Thyroid gland (tissue), 4 donors: ENCODE data around the gene TRAK1. TPM values are rescaled to one million over a fixed set of nuclear protein-coding genes. Genes with fewer than 3 reads are reported as not detected.

Experiments
- DNase-seq, 2 donors: peaks; one replicate each; pipeline ENCODE4 v3.0.0-alpha.2; 2019
- H3K27ac ChIP-seq, 3 donors: fragments of 200-600 bp; sonication (generic); 1 replicate in 2 of 3; 2 replicates in 1 of 3; pipeline ENCODE4 v1.5.1; 2016 to 2019; ENCODE audit warnings: mild to moderate bottlenecking in 1 of 3, moderate library complexity in 1 of 3
- H3K27me3 ChIP-seq: fragments of 200-600 bp; sonication (generic); one replicate; pipeline ENCODE4 v1.5.1; 2019
- H3K36me3 ChIP-seq, 2 donors: fragments of 200-600 bp; sonication (generic); one replicate each; pipeline ENCODE4 v1.5.1; 2016 to 2019
- H3K4me1 ChIP-seq, 2 donors: fragments of 200-600 bp; sonication (generic); one replicate each; pipeline ENCODE4 v1.5.1; 2017 to 2019
- H3K4me3 ChIP-seq, 3 donors: fragments of 200-600 bp; sonication (generic); replicated peaks in 1 of 3; 1 replicate in 2 of 3; 2 replicates in 1 of 3; pipeline ENCODE4 v1.5.1; 2016; ENCODE audit warnings: mild to moderate bottlenecking in 1 of 3
- H3K9me3 ChIP-seq: fragments of 200-600 bp; sonication (generic); one replicate; pipeline ENCODE4 v1.5.1; 2017
- POLR2A ChIP-seq, 2 donors: fragments of 450-650 bp; IDR thresholded peaks; one replicate each; pipeline ENCODE4 v1.6.1; 2017; ENCODE audit warnings: antibody characterized with exemption in 2 of 2, mild to moderate bottlenecking in 2 of 2, moderate library complexity in 1 of 2
- WGBS, 2 donors: methylation state at CpG; one replicate each; pipeline ENCODE4 v1.1.5; 2017; 5-methylcytosine and 5-hydroxymethylcytosine counted together
- intact Hi-C: fragments of 100-400 bp; cut with DNase I; formaldehyde crosslinking; loops from one replicate; pipeline ENCODE4 v1.15.1; 2023
- total RNA-seq, 4 donors: library from RNA; depleted of rRNA; stranded (reverse); fragments of >200 nt; gene quantifications; one replicate each; pipeline ENCODE4 v1.2.3, GENCODE V29; 2016
- TF ChIP-seq, protein P1 (sequence below), 6 experiments: fragments of 200-600 bp in 3 of 6; fragments of 450-650 bp in 3 of 6; sonication (generic) in 3 of 6; IDR thresholded peaks; one replicate each; pipeline ENCODE4 v1.5.1; 2016 to 2019; ENCODE audit warnings: antibody characterized with exemption in 6 of 6, mild to moderate bottlenecking in 2 of 6, inconsistent platforms in 1 of 6, moderate library complexity in 1 of 6

The TRAK1 gene
- total RNA-seq, 4 donors from 2014 or later = 46.1 to 87.8 (median 76.4) TPM

DNA sequence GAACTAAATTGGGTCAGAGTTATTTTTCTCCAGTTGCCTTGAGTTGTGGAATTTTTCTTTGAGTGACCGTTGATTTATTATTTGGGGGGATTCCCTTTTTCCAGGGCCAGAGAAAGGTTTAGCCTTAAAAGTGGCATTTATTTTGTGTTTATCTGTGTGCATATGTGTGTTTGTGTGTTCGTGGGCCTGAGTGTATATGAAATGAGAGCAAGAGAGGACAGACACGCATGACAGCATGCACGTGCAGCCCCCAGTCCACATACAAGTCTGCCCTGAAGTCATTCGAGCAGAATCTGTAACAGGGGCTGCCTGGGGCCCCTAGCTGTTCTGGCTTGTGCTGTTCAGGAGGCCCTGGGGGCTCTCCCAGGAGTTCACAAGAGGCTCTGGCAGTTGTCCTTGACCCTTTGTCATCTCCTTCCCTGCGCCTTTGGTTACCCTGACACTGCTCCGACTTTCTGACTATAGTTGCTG is 18.3 kb upstream of the TRAK1 start:
- no peak for DNase-seq
- TF ChIP-seq, protein P1, sequence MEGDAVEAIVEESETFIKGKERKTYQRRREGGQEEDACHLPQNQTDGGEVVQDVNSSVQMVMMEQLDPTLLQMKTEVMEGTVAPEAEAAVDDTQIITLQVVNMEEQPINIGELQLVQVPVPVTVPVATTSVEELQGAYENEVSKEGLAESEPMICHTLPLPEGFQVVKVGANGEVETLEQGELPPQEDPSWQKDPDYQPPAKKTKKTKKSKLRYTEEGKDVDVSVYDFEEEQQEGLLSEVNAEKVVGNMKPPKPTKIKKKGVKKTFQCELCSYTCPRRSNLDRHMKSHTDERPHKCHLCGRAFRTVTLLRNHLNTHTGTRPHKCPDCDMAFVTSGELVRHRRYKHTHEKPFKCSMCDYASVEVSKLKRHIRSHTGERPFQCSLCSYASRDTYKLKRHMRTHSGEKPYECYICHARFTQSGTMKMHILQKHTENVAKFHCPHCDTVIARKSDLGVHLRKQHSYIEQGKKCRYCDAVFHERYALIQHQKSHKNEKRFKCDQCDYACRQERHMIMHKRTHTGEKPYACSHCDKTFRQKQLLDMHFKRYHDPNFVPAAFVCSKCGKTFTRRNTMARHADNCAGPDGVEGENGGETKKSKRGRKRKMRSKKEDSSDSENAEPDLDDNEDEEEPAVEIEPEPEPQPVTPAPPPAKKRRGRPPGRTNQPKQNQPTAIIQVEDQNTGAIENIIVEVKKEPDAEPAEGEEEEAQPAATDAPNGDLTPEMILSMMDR (IDR thresholded peaks at IDR 0.05) = no peak
- no peak for TF ChIP-seq POLR2A (IDR thresholded peaks at IDR 0.05)
- Histone ChIP-seq H3K27ac (peak overlapping the region; percentile 12 to 80 (median 75)), H3K27me3 (no peaks in the 10 kb centered on the region), H3K36me3 (no peaks in the 10 kb centered on the region), H3K4me1 (peaks cover 36 to 52% of the 10 kb centered on the region in 2 donors), H3K9me3 (no peaks in the 10 kb centered on the region), H3K4me3 (no peak overlapping the region)
- WGBS, 2 donors = 46 to 48% methylated on average over 7 of the region's 7 CpGs
- intact Hi-C loops = no loop called here

DNA sequence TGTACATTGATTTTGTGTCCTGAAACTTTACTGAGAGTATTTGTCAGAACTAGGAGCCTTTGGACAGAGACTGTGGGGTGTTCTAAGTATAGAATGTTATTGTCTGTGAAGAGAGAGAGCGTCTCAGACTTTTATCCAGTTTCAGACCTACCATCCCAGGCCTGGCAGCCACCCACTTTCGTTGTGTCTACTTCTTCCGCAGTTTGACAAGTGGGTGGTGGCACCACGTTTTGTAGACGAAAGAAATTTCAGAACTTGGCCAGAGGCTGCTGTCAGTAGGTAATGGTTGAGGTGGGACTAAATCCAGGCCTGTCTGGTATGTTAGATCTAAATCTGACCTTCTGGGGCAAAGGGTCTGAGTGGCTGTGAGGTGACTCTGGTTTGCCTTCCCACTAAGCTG is 13.4 kb upstream of the TRAK1 start:
- WGBS, 2 donors = 45 to 47% methylated on average over 5 of the region's 5 CpGs
- Histone ChIP-seq H3K4me3 (no peak overlapping the region), H3K27me3 (no peaks in the 10 kb centered on the region), H3K4me1 (peaks cover 48 to 68% of the 10 kb centered on the region in 2 donors), H3K9me3 (no peaks in the 10 kb centered on the region), H3K36me3 (no peaks in the 10 kb centered on the region), H3K27ac (peak overlapping the region in 2 of 3 donors; percentile 28 to 31)
- TF ChIP-seq, protein P1 (IDR thresholded peaks at IDR 0.05) = no peak
- no peak for TF ChIP-seq POLR2A (IDR thresholded peaks at IDR 0.05)
- peak in 1 of 2 donors; percentile 55 for DNase-seq
- intact Hi-C loops = no loop called here

DNA sequence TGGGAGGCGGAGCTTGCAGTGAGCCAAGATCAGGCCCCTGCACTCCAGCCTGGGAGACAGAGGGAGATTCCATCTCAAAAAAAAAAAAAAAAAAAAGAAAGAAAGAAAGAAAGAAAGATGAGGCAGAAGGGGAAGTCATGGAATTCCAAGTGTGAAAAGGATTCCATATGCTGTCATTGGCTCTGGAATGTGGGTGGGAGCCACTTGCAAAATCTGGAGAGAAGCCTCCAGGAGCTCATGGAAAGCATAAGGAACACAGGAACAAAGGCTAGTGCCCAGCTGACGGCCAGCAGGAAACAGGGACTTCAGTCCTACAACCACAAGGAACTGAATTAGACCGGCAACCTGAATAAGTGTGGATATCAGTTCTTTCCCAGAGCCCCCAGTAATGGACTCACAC is 12.5 kb upstream of the TRAK1 start:
- H3K4me3 ChIP-seq = no peak overlapping the region
- no peak for DNase-seq
- no peaks in the 10 kb centered on the region for H3K9me3 ChIP-seq
- H3K27ac ChIP-seq = peak overlapping the region in 2 of 3 donors; percentile 81 to 91
- intact Hi-C loops = no loop called here
- WGBS, 2 donors = 99 to 100% methylated on average over 3 of the region's 3 CpGs
- H3K27me3 ChIP-seq = no peaks in the 10 kb centered on the region
- H3K4me1 ChIP-seq = peaks cover 51 to 68% of the 10 kb centered on the region in 2 donors
- TF ChIP-seq, protein P1 (IDR thresholded peaks at IDR 0.05) = no peak
- TF ChIP-seq POLR2A (IDR thresholded peaks at IDR 0.05) = no peak
- H3K36me3 ChIP-seq = no peaks in the 10 kb centered on the region

DNA sequence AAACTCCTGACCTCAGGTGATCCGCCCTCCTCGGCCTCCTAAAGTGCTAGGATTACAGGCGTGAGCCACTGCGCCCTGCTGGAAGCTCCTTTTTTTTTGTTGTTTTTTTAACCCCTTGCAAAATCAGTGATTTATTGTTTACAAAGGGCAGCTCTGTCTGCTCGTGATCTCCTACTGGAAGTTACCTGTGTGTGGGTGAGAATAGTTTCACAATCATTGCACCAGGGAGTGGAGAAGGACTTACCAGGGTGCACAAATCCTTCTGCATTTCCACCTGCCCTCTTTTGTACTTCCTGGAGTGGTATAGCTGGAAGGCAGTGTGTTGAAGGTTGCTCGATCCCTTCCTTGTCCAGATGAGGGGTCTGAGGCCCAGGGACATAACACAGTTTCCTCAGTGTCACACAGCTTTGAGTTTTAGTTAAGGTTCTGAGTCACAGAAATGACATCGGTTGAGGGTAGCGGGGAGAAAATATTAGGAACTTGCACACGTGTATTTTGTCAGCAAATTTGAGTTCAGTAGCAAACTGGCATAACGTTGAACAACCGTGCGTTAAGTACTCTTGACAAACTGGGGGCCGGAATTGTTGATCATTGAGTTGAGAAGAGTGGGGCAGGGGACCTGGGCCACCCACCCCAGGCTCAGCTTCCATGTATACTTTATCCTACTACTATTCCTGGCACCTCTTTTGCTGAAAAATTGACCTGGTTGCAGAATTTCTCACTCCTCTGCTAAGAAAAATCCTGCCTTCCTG is 11.3 kb upstream of the TRAK1 start:
- Histone ChIP-seq H3K36me3 (no peaks in the 10 kb centered on the region), H3K9me3 (no peaks in the 10 kb centered on the region), H3K4me1 (peaks cover 57 to 70% of the 10 kb centered on the region in 2 donors), H3K4me3 (no peak overlapping the region), H3K27me3 (no peaks in the 10 kb centered on the region), H3K27ac (peak overlapping the region; percentile 52 to 91 (median 81))
- 42 to 54% methylated on average over 13 of the region's 13 CpGs for WGBS, 2 donors
- DNase-seq = no peak
- intact Hi-C loops = no loop called here
- TF ChIP-seq, protein P1 (IDR thresholded peaks at IDR 0.05) = no peak
- peak in 1 of 2 donors; percentile 23 for TF ChIP-seq POLR2A (IDR thresholded peaks at IDR 0.05)

DNA sequence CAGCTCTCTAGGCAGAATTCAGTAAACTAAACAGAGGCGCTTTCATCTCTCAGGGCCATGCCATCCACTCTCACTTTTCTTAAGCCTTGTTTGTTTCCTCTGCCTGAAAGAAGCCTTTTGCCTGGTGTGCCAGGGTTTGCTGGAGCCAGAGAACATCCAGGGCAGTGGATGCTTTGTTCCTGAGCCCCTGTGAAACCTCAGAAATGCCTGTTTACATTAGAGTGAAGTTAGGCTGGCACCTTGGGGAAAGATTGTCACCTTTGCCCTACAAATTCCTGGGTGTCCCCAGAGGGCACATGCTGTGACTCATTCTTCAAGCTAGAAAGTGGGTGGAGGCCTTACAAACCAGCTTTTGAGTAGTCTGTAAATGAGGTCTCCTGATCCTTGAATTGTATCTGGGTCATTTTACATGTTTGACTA is 10.7 kb upstream of the TRAK1 start:
- peaks cover 63 to 75% of the 10 kb centered on the region in 2 donors for H3K4me1 ChIP-seq
- peak overlapping the region; percentile 52 to 91 (median 81) for H3K27ac ChIP-seq
- 32 to 42% methylated on average over 1 of the region's 1 CpG for WGBS, 2 donors
- TF ChIP-seq, protein P1 (IDR thresholded peaks at IDR 0.05) = no peak
- TF ChIP-seq POLR2A (IDR thresholded peaks at IDR 0.05) = no peak
- no peaks in the 10 kb centered on the region for H3K9me3 ChIP-seq
- H3K36me3 ChIP-seq = no peaks in the 10 kb centered on the region
- no peaks in the 10 kb centered on the region for H3K27me3 ChIP-seq
- H3K4me3 ChIP-seq = no peak overlapping the region
- intact Hi-C loops = no loop called here
- DNase-seq = peak; percentile 45 to 49
